Measurements from ENCODE around the gene RPH3AL. TPM values are rescaled to one million over a fixed set of nuclear protein-coding genes. Genes with fewer than 3 reads are reported as not detected.
A peak's percentile ranks its signal among the peaks of the same experiment; 100 is the strongest.

RPH3AL gene
- total and polyA plus RNA-seq, 2 of the 8 experiments (the other 6 are each of a cell fraction or from before 2014, with no cell fraction given), result 5.6 to 5.8 TPM

DNA sequence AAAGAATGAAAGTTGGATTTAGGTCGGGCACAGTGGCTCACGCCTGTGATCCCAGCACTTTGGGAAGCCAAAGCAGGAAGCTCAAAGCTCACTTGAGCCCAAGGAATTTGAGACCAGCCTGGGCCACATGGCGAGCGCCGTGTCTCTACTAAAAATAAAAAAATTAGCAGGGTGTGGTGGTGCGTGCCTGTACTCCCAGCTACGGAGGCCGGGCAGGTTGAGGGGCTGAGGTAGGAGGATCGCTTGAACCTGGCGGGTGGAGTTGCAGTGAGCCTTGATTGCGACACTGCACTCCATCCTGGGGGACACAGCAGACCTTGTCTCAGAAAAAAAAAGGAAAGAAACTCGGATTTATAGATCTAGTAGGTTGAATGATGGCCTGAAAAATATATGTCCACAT lies 37.4 kb upstream of the RPH3AL start:
- no peak overlapping the region for H3K23ac ChIP-seq (ENCODE audit: insufficient read length)
- H3K4ac ChIP-seq (replicated peaks; ENCODE audit: insufficient read length, low read depth, low read length), result no peak overlapping the region
- no peak for DNase-seq (ENCODE audit: low read depth in 1 of 2, low spot score in 2 of 2)
- H2BK120ac ChIP-seq (replicated peaks; ENCODE audit: low read depth, low read length), result no peak overlapping the region
- FAIRE-seq, result no peak
- H3K4me3 ChIP-seq (ENCODE audit: extremely low read depth in 1 of 4, insufficient read depth in 2 of 4, low read depth in 3 of 4, low read length in 4 of 4), result no peak overlapping the region
- no peak overlapping the region for H3K27ac ChIP-seq (ENCODE audit: low read depth, low read length)
- no peaks in the 10 kb centered on the region for H3K79me1 ChIP-seq (ENCODE audit: low read depth, low read length)
- no peak overlapping the region for H3K9ac ChIP-seq (replicated peaks in 1 of 4; ENCODE audit: extremely low read depth in 1 of 4, low read depth in 3 of 4, low read length in 3 of 4)
- no peaks in the 10 kb centered on the region for H3K79me2 ChIP-seq (ENCODE audit: control insufficient read depth in 1 of 2, insufficient read depth in 2 of 2, low read length in 2 of 2)
- H3K18ac ChIP-seq (ENCODE audit: extremely low read depth, low read length), result no peak overlapping the region
- no peak overlapping the region for H2AFZ ChIP-seq (ENCODE audit: low read length)
- H3K4me1 ChIP-seq (replicated peaks in 1 of 4; ENCODE audit: control insufficient read depth in 3 of 4, insufficient read depth in 4 of 4, low read length in 3 of 4), result peaks cover 1 to 7% (median 5%) of the 10 kb centered on the region in 4 experiments; a peak in 4 of 7 replicates
- no peak overlapping the region for H2BK20ac ChIP-seq (ENCODE audit: low read length)
- H2BK12ac ChIP-seq (ENCODE audit: low read depth, low read length), result no peak overlapping the region
- peaks cover 0 to 5% of the 10 kb centered on the region in 2 experiments; a peak in 1 of 4 replicates for H3K9me3 ChIP-seq (ENCODE audit: insufficient read depth in 2 of 2, low read depth in 1 of 2, low read length in 1 of 2)
- H3K27me3 ChIP-seq (replicated peaks in 1 of 4; ENCODE audit: control insufficient read depth in 3 of 4, extremely low read depth in 1 of 4, insufficient read depth in 3 of 4, low read length in 3 of 4), result peaks cover 1 to 7% (median 6%) of the 10 kb centered on the region in 4 experiments
- no peak overlapping the region for H3K14ac ChIP-seq (ENCODE audit: insufficient read length)
- H2AK5ac ChIP-seq (ENCODE audit: low read depth, low read length), result no peak overlapping the region
- no peak overlapping the region for H2BK15ac ChIP-seq (ENCODE audit: low read length)
- no peaks in the 10 kb centered on the region for H4K20me1 ChIP-seq (replicated peaks in 1 of 2; ENCODE audit: control insufficient read depth in 1 of 2, insufficient read depth in 2 of 2, low read length in 2 of 2)
- no peak overlapping the region for H4K8ac ChIP-seq (ENCODE audit: extremely low read depth, insufficient read depth, low read length)
- POLR2A ChIA-PET (ENCODE audit: partially characterized antibody), result no interaction called here
- TF ChIP-seq POLR2A (IDR thresholded peaks at IDR 0.05; ENCODE audit: control extremely low read depth in 1 of 2, low read depth in 2 of 2, low read length in 2 of 2) (no peak), CEBPB (IDR thresholded peaks at IDR 0.05; ENCODE audit: low read depth, low read length) (0 out of 2 replicates have a peak, but pooled peaks have one; percentile 29), RNF2 (IDR thresholded peaks at IDR 0.05; ENCODE audit: borderline replicate concordance, low read depth, low read length, missing control alignments, poor library complexity, severe bottlenecking) (no peak), CBX5 (IDR thresholded peaks at IDR 0.05; ENCODE audit: low read depth, low read length) (no peak)
- no peak overlapping the region for H3K56ac ChIP-seq (replicated peaks; ENCODE audit: insufficient read length, low read depth, low read length)
- no peaks in the 10 kb centered on the region for H3K36me3 ChIP-seq (ENCODE audit: control insufficient read depth in 2 of 4, insufficient read depth in 4 of 4, low read length in 3 of 4)
- H3K23me2 ChIP-seq (ENCODE audit: low read depth, low read length), result peaks cover 5% of the 10 kb centered on the region; the same call in 1 of the 2 replicates
- CTCF ChIA-PET (ENCODE audit: partially characterized antibody), result no interaction called here
- WGBS, 2 experiments (ENCODE audit: extremely low coverage in 1 of 2, insufficient coverage in 1 of 2, insufficient read length in 1 of 2, insufficient replicate concordance in 2 of 2, low coverage in 1 of 2, low lambda C conversion rate in 2 of 2, missing lambda C conversion rate in 1 of 2), result 82% methylated on average over 12 of the region's 12 CpGs; no CpG with 5 or more reads in 1 of the 2 experiments
- no peak overlapping the region for H3K4me2 ChIP-seq (ENCODE audit: insufficient read depth in 1 of 2, low read depth in 2 of 2, low read length in 2 of 2)
- H4K5ac ChIP-seq (ENCODE audit: insufficient read length, low read depth, low read length), result no peak overlapping the region
- no peak overlapping the region for H4K91ac ChIP-seq (replicated peaks; ENCODE audit: insufficient read length, low read length)
- H2BK5ac ChIP-seq (ENCODE audit: low read depth, low read length), result no peak overlapping the region

All from H1 (cell line).